Activated gamma-delta T cell treated with anti-CD3 and anti-CD28 coated beads, Interleukin-2, amount 50 U/mL, for 16 hours (primary cell): ENCODE measurements around the gene CUX1.
A peak's percentile ranks its signal among the peaks of the same experiment; 100 is the strongest.

Source experiments
- DNase-seq: peaks from one replicate; pipeline ENCODE4 v3.0.0-alpha.2; 2020; ENCODE audit warnings: low read depth

Gene CUX1

DNA sequence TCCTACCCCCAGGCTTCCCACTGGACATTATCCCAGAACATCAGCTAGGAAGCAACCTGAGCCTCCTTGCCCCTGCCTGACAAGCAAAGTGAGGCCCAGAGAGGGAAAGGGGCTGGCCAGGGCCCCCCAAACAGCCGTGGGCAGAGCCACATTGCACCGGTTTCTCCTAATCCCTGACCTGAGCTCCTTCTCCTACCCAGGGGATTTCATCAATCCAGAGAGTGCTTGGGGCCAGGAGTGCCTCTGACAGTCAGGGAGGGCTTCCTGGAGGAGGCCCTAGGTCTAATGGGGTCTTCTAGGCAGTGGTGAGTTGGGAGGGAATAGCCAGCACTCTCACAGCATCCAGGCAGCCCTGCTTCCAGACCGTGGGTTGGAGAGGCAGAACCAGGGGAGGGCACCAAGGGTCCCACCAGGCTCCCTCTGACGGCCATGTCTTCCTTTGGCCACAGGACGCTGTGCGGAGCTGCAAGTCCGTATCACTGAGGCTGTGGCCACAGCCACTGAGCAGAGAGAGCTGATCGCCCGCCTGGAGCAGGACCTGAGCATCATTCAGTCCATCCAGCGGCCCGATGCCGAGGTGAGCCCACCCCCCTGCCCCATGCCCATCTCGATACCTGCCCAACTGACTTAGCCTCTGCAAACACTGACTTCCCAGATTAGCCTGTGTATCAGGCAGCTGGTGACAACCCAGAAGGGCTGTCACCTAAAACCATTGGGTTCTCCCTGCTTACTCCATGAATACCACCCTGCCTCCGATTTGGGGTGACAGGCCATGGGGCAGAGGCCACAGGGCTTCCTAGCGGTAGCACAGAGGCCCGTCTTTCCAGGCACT, 455.7 kb downstream of the CUX1 start:
- DNase-seq, result no peak

DNA sequence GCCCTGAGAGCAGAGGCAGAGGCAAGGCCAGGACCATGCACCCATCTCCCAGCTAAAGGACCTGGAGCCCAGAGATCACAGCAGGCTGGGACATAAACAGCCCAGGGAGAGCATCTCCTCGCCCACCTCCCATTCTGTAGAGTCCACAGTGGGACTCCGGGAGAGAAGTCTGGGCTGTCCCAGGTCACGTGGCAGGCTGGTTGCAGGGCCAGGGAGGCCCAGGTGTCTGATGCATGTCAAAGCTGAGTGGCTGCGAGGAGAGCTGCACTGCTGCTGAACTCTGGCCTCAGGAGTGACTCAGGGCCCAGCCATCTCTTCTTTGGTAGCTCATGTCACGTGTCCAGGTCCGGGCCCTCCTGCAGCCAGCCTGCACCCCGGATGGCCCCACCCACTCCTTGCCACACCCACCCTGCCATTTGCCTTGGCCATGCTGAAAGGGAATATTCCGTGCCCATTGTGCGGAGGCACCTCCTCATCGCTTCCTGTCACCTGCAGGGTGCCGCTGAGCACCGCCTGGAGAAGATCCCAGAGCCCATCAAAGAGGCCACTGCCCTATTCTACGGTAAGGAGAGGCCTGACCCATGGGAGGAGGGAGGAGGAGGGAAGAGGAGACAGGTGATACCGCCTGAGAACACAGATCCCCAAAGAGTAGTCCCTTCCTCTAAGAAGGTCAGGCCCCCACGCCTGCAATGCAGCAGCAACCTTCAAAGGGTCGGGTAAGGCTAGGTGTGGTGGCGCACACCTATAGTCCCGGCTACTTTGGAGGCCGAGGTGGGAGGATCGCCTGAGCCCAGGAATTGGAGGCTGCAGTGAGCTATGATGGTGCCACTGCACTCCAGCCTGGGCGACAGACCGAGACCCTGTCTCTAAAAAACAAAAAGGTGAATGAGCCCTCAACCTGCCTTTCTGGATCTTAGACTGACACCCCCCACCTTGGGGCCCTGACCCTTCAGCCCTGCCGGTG, 456.6 kb downstream of the CUX1 start:
- DNase-seq, result no peak

DNA sequence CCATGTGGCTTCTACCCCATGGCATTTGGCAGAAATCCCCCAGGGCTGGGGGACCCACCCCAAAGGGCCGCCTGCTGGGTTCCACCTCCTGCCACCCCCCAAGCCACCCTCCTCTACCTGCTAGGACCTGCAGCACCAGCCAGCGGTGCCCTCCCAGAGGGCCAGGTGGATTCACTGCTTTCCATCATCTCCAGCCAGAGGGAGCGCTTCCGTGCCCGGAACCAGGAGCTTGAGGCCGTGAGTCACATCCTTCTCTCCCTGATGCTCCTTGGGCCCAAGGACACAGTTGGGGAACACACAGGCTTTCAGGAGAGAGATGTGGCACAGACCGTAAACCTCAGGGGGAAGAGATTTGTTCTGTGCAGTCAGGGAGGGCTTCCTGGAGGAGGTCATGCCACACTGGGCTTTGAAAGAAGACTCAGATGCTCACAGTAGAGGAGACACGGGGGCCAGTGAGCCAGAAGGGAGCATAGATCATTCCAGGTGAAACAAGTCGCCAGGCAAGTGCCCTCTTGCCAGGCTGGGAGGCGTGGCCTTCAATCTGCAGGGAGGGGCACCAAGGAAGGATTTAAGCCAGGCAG, 457.8 kb downstream of the CUX1 start:
- no peak for DNase-seq

DNA sequence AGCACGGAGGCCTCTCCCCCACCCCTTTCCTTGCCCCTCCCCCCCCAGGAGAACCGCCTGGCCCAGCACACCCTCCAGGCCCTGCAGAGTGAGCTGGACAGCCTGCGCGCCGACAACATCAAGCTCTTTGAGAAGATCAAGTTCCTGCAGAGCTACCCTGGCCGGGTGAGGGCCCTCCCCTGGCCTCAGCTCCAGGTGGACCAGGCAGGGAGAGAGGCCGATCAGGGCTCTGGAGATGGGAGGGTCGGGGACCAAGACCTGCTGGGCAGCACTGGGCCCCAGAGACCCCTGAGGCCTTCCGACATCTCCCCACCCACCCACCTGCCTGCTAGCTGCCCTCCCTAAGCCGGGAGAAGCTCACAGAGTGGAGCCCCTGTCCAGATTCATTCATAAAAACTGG, 460.5 kb downstream of the CUX1 start:
- DNase-seq, result no peak

DNA sequence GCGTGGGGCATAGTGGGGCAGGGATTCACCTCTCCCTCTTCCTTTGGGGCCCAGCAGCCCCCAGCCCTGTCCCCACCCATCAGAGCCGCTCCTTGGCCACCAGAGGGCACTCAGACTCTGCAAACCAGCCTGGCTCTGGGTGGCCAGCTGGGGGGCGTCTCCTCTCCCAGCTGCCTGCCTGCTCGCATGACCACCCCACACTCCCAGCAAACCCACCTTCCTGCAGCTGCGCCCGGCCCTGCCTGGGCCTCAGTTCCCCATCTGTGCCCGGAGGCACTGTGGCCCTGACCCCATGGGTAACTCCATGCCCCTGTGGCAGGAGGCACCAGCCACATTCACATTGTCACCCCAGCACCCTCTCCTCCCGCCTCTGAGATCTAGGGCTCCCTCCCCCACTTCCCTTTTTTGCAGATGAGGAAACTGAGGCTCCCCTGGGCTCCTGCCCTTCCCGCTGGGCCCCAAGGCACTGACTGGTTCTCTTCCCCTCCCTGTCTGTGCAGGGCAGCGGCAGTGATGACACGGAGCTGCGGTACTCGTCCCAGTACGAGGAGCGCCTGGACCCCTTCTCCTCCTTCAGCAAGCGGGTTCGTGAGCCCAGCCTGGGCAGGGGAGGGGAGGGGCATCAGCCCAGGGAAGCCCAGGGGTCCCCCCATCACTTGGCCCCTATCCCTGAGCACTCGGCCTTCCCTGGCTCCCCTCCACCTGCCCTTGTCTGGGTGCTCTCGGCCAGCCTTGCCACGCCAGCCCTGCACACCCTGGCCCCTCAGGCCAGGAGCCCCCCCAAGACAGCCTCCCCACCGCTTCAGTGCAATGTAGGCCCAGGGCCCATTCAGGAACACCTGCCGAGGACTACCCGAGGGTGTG, 462.3 kb downstream of the CUX1 start:
- peak; percentile 40 for DNase-seq

DNA sequence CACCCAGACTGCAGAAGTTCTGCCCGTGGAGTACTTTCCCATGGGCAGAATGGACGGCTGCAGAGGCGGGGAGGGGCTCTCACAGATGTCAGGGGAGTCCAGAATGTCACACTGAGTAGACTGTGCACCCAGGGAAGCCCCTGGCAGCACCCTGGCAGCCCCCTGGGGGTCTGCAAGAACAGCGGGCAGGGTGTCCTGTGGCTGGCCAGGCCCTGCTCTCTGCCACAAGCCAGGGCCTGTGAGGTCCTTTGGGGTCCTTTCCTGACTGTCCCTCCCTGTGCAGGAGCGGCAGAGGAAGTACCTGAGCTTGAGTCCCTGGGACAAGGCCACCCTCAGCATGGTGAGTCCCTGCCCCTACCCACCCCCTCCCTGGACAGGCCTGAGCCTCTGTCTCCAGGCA, 463.1 kb downstream of the CUX1 start:
- DNase-seq, result no peak

DNA sequence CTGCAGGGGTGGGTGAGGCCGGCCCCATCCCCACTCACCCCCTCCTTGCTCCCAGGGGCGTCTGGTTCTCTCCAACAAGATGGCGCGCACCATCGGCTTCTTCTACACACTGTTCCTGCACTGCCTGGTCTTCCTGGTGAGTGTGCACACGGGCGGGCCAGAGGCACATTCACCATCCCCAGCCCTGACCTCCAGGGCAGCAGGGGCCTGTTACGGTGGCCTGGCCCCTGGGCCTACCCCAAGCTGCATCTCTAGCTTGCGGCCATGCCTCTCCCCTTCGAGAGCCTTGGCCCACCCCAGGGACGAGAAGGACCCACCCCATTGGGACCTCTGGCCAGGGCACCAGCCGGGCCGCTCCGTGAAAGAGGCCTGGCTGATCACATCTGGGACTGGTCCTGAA, 464.4 kb downstream of the CUX1 start:
- no peak for DNase-seq

DNA sequence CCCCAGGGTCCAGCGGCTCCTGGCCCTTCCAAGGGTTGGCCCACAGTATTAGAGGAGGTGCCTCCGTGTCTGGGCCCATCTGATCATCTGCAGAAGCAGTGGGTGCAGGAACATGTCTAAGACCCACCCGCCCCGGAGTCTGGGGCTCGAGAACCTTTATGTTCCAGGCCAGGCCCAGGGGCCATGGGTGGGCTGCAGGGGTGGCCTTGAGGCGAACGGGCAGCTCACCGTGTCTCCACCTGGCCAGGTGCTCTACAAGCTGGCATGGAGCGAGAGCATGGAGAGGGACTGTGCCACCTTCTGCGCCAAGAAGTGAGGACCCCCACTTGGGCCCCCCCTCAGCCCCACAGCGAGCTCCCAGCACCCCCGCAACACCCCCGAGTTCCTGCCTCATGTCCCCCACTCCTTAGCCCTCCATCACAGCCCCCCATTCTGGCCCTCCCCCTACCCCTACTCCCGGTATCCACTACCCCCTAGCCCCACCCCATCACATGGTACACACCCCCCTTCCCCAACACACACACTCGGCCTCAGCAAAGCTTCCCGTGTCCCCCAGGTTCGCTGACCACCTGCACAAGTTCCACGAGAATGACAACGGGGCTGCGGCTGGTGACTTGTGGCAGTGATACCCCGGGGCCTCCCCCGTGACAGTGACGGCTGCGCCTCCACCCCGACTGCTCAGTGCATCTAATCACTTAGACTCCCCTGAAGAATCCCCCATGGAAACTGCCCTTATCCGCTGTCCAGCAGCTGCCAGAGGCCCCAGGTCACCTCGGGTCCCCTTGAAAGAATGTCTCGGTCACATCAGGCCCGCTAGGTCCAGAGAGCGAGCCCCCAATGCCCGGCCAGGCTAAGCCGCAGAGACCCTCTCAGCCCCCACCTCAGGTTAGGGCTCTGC, 465.3 kb downstream of the CUX1 start:
- no peak for DNase-seq

DNA sequence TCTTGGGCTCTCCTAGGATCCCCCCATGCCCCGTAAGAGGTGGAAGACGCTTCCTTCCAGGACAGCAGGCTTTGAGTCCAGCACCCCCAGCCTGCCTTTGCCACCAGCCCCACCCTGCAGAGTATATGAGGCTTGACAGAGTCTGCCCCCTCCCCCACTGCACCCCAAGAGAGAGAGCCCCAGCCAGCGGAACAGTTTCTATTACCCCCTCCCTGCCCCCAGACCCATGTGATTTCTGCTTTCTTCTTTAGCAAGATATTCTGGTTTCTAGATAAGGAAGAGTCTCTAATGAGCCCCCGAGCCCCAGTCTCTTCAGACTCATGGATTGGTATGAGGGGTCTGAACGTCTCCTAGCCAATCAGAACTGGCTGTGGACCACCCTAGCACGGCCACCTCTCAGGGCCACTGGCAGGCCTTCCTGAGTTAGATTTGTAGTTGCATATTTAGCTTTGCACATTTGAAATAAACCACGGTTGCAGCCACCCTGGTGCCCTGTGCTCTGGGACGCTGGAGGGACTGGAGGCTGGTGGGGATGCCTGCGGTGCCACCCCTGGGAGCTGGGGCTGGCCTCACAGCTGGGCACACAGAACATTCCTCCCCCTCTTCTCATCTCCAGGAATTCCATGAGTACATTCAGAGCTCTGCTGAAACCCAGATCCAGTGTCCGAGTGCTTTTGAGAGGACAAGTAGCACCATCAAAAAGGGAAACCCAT, 466.2 kb downstream of the CUX1 start:
- DNase-seq, result no peak

DNA sequence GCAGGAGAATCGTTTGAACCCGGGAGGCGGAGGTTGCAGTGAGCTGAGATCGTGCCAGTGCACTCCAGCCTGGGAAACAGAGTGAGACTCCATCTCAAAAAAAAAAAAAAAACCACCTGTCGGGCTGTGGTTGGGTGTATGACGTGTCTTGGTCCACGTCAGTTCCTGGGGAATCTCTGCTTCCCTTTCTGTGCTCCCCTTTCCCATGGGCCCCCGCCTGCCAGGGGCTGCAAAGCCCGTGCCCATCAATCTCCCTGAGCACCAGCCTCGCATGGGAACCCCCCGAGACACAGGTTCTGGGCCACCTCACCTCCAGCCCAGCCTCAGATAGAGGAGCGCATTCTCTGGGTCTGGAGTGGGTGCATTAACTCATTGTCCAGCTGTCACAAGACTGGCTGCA, 467.0 kb downstream of the CUX1 start:
- no peak for DNase-seq

DNA sequence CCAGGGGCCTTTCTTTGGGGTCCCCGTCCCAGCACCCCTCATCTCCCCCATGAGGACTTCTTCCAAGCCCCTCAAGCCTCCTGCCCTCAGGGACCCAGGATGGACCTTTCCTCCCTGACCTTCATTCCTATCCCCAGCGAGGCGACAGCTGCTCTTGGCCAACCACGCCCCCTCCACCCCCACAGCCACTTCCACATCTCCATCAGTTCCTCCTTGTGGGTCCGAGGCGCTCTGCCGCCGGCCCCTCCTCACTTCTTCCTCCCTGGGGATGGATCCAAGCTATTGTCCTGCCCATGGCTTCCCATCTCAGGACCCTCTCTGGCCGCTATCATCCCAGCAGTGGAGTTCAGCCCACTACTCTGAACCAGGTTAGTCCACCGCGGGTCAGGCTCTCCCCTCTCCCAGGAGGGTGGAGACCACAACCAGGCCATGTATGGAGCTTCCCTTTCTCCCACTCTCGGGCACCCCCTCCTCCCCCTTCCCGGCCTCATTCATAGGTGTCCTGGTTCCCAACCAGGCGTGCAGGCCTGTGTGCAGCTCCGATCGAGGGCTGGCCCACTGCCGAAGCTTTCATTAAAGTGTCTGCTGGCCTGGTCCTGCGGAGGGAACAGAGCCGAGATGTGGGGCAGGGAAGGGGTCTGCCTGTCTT, 467.6 kb downstream of the CUX1 start:
- no peak for DNase-seq

DNA sequence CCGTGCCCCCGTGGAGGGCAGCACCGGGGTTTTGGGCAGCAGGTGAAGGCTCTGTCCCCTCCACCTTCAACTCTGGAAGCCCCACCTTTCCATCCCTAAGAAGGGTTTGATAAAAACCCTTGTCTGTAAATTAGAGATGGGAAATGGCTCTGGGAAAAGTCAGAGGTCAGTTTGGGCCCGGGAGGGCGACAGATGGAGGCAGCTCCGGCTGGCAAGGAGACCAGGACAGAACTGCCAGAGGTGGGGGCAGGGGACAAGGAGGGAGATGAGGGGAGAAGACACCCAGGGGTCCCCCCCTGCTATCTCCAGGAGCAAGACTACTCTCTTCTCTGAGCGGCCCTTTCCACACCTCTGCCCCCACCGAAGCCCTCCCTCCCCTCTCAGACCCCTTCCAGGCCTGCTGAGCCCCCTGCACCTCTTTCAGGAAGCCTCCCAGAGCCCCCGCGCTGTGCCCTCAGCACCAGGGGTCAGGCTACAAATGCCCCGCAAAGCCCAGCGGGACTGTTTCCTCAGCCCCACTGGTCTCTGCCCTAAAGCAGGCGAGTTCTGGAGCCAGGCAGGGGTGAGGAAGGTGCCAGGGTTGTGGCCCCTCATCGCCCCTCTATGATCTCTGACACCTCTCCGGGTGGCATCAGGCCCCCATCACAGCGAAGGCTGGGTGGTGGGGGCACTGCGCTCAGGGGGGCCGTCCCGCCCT, 468.3 kb downstream of the CUX1 start:
- DNase-seq, result no peak

DNA sequence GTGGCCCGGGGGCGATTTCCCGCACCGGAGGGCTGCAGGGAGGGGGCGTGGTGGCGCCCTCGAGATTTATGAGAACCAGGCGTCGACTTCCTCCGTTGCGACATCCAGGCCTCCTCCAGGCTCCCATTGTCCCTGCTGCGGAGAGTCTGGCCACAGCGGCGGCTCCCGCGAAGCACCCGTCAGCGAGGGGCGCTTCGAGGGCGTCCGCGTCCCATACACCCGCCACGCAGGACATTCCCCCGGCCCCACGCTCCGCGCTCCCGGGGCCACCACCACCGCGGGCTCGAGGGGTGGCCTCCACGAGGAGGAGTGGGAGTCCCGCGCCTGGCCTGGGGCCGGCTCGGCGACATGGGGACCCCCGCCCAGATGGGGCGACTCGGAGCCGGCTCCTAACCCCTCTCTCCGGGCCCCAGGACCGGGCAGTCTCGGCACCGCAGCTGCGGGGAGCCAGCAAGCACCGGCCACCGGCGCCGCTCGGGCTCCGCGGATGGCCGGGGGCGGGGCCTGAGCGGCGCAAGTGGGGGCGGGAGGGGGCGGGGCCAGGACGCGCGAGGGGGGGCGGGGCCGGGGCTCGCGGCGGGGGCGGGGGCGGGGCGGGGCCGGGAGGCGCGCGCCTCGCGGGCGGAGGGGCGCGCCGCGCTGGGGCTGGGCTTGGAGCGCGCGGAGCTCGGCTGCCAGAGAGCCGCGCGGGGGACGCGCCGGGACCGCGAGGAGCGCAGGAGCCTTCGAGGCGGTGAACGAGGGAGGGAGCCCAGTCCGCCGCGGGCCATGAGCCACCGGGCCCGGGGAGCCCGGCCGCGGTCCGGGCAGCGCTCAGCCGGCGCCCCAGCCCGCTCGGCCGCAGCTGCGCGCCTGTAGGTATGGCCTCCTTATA, 469.0 kb downstream of the CUX1 start, which contains the start of gene SH2B2:
Gene SH2B2, plus strand, starts transcription at position 632 of the 874 bp plus-strand sequence. CDS start 13,683 bp downstream, outside the sequence.
- DNase-seq, result no peak

DNA sequence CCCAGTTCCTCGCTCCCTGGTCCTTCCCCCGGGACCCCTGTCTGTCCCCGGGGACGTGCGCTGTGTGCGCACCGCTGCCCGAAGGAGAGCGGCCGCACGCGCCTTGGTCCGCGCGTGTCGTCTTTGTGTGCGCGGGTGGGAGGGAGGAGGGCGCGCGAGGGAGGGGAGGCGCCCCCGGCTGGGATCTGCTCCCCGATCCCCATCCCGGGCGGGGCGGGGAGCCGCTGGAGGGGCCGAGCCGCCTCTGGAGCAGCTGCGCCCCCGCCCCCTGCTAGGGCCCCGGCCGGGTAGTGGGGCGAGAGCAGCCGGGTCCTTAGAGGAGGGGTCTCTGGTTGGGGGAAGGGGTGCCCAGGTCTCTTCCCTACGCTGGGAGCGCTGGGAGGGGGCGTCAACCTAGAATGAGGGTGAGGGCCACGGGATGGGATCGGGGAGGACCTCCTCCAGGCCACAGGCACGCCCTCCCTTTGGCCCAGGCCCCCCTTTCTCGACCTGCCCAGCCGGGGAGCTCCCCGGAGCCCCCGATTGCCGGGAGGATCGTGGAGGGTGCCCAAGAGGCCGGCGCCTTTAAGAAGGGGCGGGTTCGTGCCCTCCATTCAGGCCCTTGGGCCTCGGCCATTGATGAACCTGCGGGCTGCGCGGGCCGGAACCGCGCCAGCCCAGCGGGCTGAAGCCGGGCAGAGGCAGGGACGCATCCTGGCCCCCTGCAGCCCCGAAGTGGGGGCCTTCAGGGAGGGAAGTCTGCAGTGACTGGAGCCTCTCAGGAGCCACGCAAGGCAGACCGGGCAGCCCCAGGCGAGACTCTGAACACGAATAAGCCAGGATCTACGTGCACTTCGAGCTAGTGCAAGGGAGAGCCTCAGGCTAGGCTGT, 469.9 kb downstream of the CUX1 start:
- no peak for DNase-seq

DNA sequence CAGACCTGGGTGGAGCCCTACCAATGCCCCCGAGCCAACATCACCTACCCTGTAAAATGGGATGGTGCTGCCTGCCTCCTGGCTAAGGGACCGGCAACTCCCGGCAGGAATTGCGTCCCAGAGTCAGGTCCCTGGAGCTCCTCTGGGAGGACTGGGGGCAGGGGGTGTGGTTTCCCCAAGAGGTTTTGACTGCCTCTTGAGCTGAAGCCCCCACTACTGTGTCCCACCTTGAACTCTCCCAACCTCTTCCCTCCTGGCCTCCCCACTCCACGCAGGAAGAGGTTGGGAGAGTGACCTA, 470.5 kb downstream of the CUX1 start:
- DNase-seq, result no peak

DNA sequence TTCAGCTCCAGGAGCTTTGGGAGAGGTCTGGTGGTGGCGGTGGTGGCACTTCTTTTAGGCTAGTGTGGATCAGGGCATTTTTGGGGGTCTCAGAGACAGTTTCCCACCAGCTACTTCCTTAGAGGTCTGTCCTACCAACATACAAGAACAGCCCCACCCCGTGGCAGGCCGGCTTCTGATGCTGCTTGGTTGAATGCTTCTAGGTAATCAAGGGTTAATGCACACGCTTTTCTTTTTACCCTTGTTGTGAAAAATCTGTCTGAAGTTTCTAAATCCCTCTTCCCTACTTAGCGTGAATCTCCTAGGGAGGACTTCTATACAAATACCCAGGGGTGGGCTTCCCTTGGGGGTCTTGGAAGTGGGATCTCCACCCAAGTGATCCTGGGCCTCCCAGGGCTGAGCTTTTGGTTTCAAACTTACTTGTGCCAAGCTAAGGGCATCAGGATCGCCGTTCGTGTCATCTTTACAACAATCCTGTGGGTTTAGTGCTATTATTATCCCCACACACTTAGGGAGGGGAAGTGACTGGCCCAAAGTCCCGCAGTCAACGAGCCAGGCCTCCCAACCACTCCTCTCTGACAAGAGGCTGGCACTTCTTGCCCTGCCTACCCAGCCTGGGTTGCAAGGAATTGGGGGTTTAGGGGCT, 471.0 kb downstream of the CUX1 start:
- DNase-seq, result no peak
